ENCODE data around the gene P2RX5.

DNA sequence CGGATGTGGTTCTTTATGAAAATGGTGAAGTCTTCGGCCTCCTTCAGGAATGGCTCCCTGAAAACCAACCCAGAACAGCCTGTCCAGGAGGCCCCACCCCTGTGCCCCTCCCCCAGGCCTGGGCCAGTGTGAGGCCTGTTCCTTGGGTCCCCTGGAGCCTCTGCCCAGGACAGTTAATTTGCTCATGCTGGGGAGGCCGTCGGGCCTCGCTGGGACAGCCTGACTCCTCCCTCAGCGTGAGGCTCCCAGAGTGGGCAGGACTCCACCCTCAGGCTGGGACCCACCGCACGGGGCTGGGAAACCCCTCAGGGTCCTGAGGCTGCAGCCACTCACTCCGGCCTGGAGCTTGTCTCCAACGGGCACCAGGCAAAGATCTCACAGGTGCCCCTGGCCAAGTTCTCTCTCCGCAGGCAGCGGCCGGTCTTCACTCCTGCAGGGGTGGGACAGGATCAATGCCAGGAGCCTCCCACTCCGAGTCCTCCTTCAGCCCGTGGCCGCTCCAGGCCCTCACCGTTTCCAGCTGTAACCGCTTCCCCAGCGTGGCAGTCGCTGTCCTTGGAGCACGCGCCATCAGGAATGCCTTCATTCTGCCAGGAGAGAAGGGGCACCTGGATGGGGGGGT lies 5.8 kb downstream of the P2RX5 start:
- TF ChIP-seq, protein P1, sequence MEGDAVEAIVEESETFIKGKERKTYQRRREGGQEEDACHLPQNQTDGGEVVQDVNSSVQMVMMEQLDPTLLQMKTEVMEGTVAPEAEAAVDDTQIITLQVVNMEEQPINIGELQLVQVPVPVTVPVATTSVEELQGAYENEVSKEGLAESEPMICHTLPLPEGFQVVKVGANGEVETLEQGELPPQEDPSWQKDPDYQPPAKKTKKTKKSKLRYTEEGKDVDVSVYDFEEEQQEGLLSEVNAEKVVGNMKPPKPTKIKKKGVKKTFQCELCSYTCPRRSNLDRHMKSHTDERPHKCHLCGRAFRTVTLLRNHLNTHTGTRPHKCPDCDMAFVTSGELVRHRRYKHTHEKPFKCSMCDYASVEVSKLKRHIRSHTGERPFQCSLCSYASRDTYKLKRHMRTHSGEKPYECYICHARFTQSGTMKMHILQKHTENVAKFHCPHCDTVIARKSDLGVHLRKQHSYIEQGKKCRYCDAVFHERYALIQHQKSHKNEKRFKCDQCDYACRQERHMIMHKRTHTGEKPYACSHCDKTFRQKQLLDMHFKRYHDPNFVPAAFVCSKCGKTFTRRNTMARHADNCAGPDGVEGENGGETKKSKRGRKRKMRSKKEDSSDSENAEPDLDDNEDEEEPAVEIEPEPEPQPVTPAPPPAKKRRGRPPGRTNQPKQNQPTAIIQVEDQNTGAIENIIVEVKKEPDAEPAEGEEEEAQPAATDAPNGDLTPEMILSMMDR (IDR thresholded peaks at IDR 0.05), result no peak
- TF ChIP-seq POLR2AphosphoS5 (IDR thresholded peaks at IDR 0.05), result no peak
- TF ChIP-seq POLR2A (IDR thresholded peaks at IDR 0.05), result no peak

All from suprapubic skin (tissue), 4 donors.